ENCODE data around the gene TMEM37.

TMEM37 gene

GRCh38 chr2:119455066-119455718, 23.5 kb downstream of the TMEM37 start:
- ATAC-seq (ENCODE audit: insufficient read depth, low read depth) (no peak), DNase-seq (no peak)
- Histone ChIP-seq H3K4me1 (ENCODE audit: insufficient read depth, low read length) (no peaks in the 10 kb centered on the region), H2AFZ (ENCODE audit: low read depth, low read length) (no peak overlapping the region), H3K4me3 (ENCODE audit: low read depth in 1 of 2, low read length in 2 of 2) (no peak overlapping the region), H3K36me3 (ENCODE audit: insufficient read depth, low read length) (no peaks in the 10 kb centered on the region), H3K4me2 (ENCODE audit: insufficient read depth, low read length) (no peak overlapping the region), H4K20me1 (ENCODE audit: insufficient read depth, low read length) (no peaks in the 10 kb centered on the region), H3K9ac (ENCODE audit: low read depth, low read length) (no peak overlapping the region), H3K9me3 (ENCODE audit: insufficient read depth, low read length, severe bottlenecking) (no peaks in the 10 kb centered on the region), H3K79me2 (ENCODE audit: insufficient read depth, low read length) (no peaks in the 10 kb centered on the region), H3K27me3 (ENCODE audit: insufficient read depth, low read length, poor library complexity) (peaks cover 12% of the 10 kb centered on the region), H3K27ac (ENCODE audit: low read length) (no peak overlapping the region)
- TF ChIP-seq EZH2 (IDR thresholded peaks at IDR 0.05; ENCODE audit: borderline replicate concordance, low read depth, low read length, severe bottlenecking), result no peak
- TF ChIP-seq, protein P1, sequence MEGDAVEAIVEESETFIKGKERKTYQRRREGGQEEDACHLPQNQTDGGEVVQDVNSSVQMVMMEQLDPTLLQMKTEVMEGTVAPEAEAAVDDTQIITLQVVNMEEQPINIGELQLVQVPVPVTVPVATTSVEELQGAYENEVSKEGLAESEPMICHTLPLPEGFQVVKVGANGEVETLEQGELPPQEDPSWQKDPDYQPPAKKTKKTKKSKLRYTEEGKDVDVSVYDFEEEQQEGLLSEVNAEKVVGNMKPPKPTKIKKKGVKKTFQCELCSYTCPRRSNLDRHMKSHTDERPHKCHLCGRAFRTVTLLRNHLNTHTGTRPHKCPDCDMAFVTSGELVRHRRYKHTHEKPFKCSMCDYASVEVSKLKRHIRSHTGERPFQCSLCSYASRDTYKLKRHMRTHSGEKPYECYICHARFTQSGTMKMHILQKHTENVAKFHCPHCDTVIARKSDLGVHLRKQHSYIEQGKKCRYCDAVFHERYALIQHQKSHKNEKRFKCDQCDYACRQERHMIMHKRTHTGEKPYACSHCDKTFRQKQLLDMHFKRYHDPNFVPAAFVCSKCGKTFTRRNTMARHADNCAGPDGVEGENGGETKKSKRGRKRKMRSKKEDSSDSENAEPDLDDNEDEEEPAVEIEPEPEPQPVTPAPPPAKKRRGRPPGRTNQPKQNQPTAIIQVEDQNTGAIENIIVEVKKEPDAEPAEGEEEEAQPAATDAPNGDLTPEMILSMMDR (IDR thresholded peaks at IDR 0.05; ENCODE audit: borderline replicate concordance, extremely low read depth, low read length, poor library complexity, severe bottlenecking), result no peak

- Histone ChIP-seq H2AFZ (ENCODE audit: low read depth, low read length) (no peak overlapping the region), H3K79me2 (ENCODE audit: insufficient read depth, low read length) (no peaks in the 10 kb centered on the region), H4K20me1 (ENCODE audit: insufficient read depth, low read length) (no peaks in the 10 kb centered on the region), H3K4me3 (ENCODE audit: low read depth in 1 of 2, low read length in 2 of 2) (no peak overlapping the region), H3K9me3 (ENCODE audit: insufficient read depth, low read length, severe bottlenecking) (no peaks in the 10 kb centered on the region), H3K9ac (ENCODE audit: low read depth, low read length) (no peak overlapping the region), H3K4me1 (ENCODE audit: insufficient read depth, low read length) (no peaks in the 10 kb centered on the region), H3K36me3 (ENCODE audit: insufficient read depth, low read length) (no peaks in the 10 kb centered on the region), H3K4me2 (ENCODE audit: insufficient read depth, low read length) (no peak overlapping the region), H3K27me3 (ENCODE audit: insufficient read depth, low read length, poor library complexity) (no peaks in the 10 kb centered on the region), H3K27ac (ENCODE audit: low read length) (no peak overlapping the region)
- TF ChIP-seq EZH2 (IDR thresholded peaks at IDR 0.05; ENCODE audit: borderline replicate concordance, low read depth, low read length, severe bottlenecking), result no peak
- TF ChIP-seq, protein P1 (IDR thresholded peaks at IDR 0.05; ENCODE audit: borderline replicate concordance, extremely low read depth, low read length, poor library complexity, severe bottlenecking), result no peak
- DNase-seq (no peak), ATAC-seq (ENCODE audit: insufficient read depth, low read depth) (no peak)
Observed at GRCh38 chr2:119460076-119460475, 28.4 kb downstream of the TMEM37 start.

DNA sequence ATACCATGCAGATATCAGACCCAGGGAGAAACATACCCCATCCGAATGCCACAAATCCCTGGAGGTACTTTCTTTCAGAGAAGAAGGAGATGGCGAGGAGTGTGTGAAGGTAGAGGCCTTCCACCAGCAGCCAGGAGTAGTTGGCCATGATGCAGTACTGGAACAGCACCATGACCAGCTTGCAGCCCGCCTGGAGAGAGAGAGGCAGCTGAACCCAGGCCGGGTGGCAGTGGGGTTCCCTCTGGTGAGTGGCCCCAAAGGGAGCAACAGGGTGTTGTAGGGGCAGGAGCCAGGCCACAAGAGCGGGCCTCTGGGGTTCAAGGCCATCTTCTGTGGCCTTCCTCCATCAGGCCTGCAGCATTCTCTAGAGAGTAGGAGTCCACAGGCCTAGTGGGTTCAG, 30.2 kb downstream of the TMEM37 start:
- no peaks in the 10 kb centered on the region for H3K27me3 ChIP-seq (ENCODE audit: insufficient read depth, low read length, poor library complexity)
- DNase-seq, result no peak
- no peaks in the 10 kb centered on the region for H3K79me2 ChIP-seq (ENCODE audit: insufficient read depth, low read length)
- no peaks in the 10 kb centered on the region for H3K4me1 ChIP-seq (ENCODE audit: insufficient read depth, low read length)
- TF ChIP-seq, protein P1 (IDR thresholded peaks at IDR 0.05; ENCODE audit: borderline replicate concordance, extremely low read depth, low read length, poor library complexity, severe bottlenecking), result no peak
- no peak for TF ChIP-seq EZH2 (IDR thresholded peaks at IDR 0.05; ENCODE audit: borderline replicate concordance, low read depth, low read length, severe bottlenecking)
- no peak overlapping the region for H3K4me3 ChIP-seq (ENCODE audit: low read depth in 1 of 2, low read length in 2 of 2)
- no peak overlapping the region for H3K27ac ChIP-seq (ENCODE audit: low read length)
- no peaks in the 10 kb centered on the region for H3K36me3 ChIP-seq (ENCODE audit: insufficient read depth, low read length)
- no peak for ATAC-seq (ENCODE audit: insufficient read depth, low read depth)
- no peaks in the 10 kb centered on the region for H3K9me3 ChIP-seq (ENCODE audit: insufficient read depth, low read length, severe bottlenecking)
- no peak overlapping the region for H3K4me2 ChIP-seq (ENCODE audit: insufficient read depth, low read length)
- H2AFZ ChIP-seq (ENCODE audit: low read depth, low read length), result no peak overlapping the region
- no peak overlapping the region for H3K9ac ChIP-seq (ENCODE audit: low read depth, low read length)
- peaks cover 3% of the 10 kb centered on the region; the same call in 1 of the 2 replicates for H4K20me1 ChIP-seq (ENCODE audit: insufficient read depth, low read length)

All from DND-41 (cell line).